ENCODE measurements around the gene LOXHD1. TPM values are rescaled to one million over a fixed set of nuclear protein-coding genes. Genes with fewer than 3 reads are reported as not detected.

LOXHD1 gene
- total RNA-seq, 1 experiment from 2014 or later: not detected

- no peaks in the 10 kb centered on the region for H3K9me3 ChIP-seq
- H3K27me3 ChIP-seq: no peaks in the 10 kb centered on the region
- H3K36me3 ChIP-seq: no peaks in the 10 kb centered on the region
- H3K4me3 ChIP-seq: no peak overlapping the region
- no peak for DNase-seq
Observed at GRCh38 chr18:46464926-46465655, 191.9 kb downstream of the LOXHD1 start.

GRCh38 chr18:46462523-46462922 is 194.5 kb downstream of the LOXHD1 start:
- Histone ChIP-seq H3K4me3 (no peak overlapping the region), H3K9me3 (no peaks in the 10 kb centered on the region), H3K27me3 (no peaks in the 10 kb centered on the region), H3K36me3 (no peaks in the 10 kb centered on the region)
- DNase-seq: no peak

- no peak for DNase-seq
- no peaks in the 10 kb centered on the region for H3K36me3 ChIP-seq
- no peaks in the 10 kb centered on the region for H3K27me3 ChIP-seq
- no peaks in the 10 kb centered on the region for H3K9me3 ChIP-seq
- no peak overlapping the region for H3K4me3 ChIP-seq
Observed at GRCh38 chr18:46461993-46462392, 195.0 kb downstream of the LOXHD1 start.

GRCh38 chr18:46460754-46461153 is 196.3 kb downstream of the LOXHD1 start:
- H3K4me3 ChIP-seq: no peak overlapping the region
- no peaks in the 10 kb centered on the region for H3K27me3 ChIP-seq
- no peaks in the 10 kb centered on the region for H3K9me3 ChIP-seq
- no peaks in the 10 kb centered on the region for H3K36me3 ChIP-seq
- no peak for DNase-seq

GRCh38 chr18:46459789-46460455 is 197.1 kb downstream of the LOXHD1 start:
- DNase-seq: no peak
- Histone ChIP-seq H3K9me3 (no peaks in the 10 kb centered on the region), H3K27me3 (no peaks in the 10 kb centered on the region), H3K36me3 (no peaks in the 10 kb centered on the region), H3K4me3 (no peak overlapping the region)

GRCh38 chr18:46458472-46458871 is 198.5 kb downstream of the LOXHD1 start:
- Histone ChIP-seq H3K4me3 (no peak overlapping the region), H3K36me3 (no peaks in the 10 kb centered on the region), H3K27me3 (no peaks in the 10 kb centered on the region), H3K9me3 (no peaks in the 10 kb centered on the region)
- no peak for DNase-seq

GRCh38 chr18:46456691-46457090 is 200.3 kb downstream of the LOXHD1 start:
- H3K27me3 ChIP-seq: no peaks in the 10 kb centered on the region
- no peak for DNase-seq
- H3K9me3 ChIP-seq: no peaks in the 10 kb centered on the region
- H3K4me3 ChIP-seq: no peak overlapping the region
- no peaks in the 10 kb centered on the region for H3K36me3 ChIP-seq

- no peaks in the 10 kb centered on the region for H3K36me3 ChIP-seq
- H3K27me3 ChIP-seq: no peaks in the 10 kb centered on the region
- peak; percentile 35 for DNase-seq
- no peak overlapping the region for H3K4me3 ChIP-seq
- no peaks in the 10 kb centered on the region for H3K9me3 ChIP-seq
Observed at GRCh38 chr18:46452820-46453219, 204.2 kb downstream of the LOXHD1 start.

GRCh38 chr18:46449499-46449898 is 207.5 kb downstream of the LOXHD1 start:
- no peaks in the 10 kb centered on the region for H3K9me3 ChIP-seq
- H3K27me3 ChIP-seq: 0 out of 2 replicates have a peak, but pooled peaks cover 2% of the 10 kb centered on the region
- H3K36me3 ChIP-seq: no peaks in the 10 kb centered on the region
- DNase-seq: no peak
- no peak overlapping the region for H3K4me3 ChIP-seq

- DNase-seq: no peak
- Histone ChIP-seq H3K4me3 (no peak overlapping the region), H3K36me3 (no peaks in the 10 kb centered on the region), H3K9me3 (no peaks in the 10 kb centered on the region), H3K27me3 (0 out of 2 replicates have a peak, but pooled peaks cover 2% of the 10 kb centered on the region)
Observed at GRCh38 chr18:46449033-46449432, 208.0 kb downstream of the LOXHD1 start.

- Histone ChIP-seq H3K27me3 (0 out of 2 replicates have a peak, but pooled peaks cover 2% of the 10 kb centered on the region), H3K36me3 (no peaks in the 10 kb centered on the region), H3K4me3 (no peak overlapping the region), H3K9me3 (no peaks in the 10 kb centered on the region)
- no peak for DNase-seq
Observed at GRCh38 chr18:46448347-46448746, 208.7 kb downstream of the LOXHD1 start.

- Histone ChIP-seq H3K36me3 (no peaks in the 10 kb centered on the region), H3K9me3 (no peaks in the 10 kb centered on the region), H3K27me3 (0 out of 2 replicates have a peak, but pooled peaks cover 2% of the 10 kb centered on the region), H3K4me3 (no peak overlapping the region)
- DNase-seq: no peak
Observed at GRCh38 chr18:46447792-46448191, 209.2 kb downstream of the LOXHD1 start.

GRCh38 chr18:46447323-46447722 is 209.7 kb downstream of the LOXHD1 start:
- 0 out of 2 replicates have a peak, but pooled peaks cover 2% of the 10 kb centered on the region for H3K27me3 ChIP-seq
- no peak for DNase-seq
- H3K9me3 ChIP-seq: no peaks in the 10 kb centered on the region
- no peak overlapping the region for H3K4me3 ChIP-seq
- H3K36me3 ChIP-seq: no peaks in the 10 kb centered on the region

GRCh38 chr18:46445522-46446313 is 211.3 kb downstream of the LOXHD1 start:
- no peak for DNase-seq
- no peaks in the 10 kb centered on the region for H3K36me3 ChIP-seq
- no peak overlapping the region for H3K4me3 ChIP-seq
- H3K9me3 ChIP-seq: no peaks in the 10 kb centered on the region
- H3K27me3 ChIP-seq: 0 out of 2 replicates have a peak, but pooled peaks cover 2% of the 10 kb centered on the region

- no peak for DNase-seq
- no peaks in the 10 kb centered on the region for H3K27me3 ChIP-seq
- H3K4me3 ChIP-seq: no peak overlapping the region
- H3K9me3 ChIP-seq: no peaks in the 10 kb centered on the region
- H3K36me3 ChIP-seq: no peaks in the 10 kb centered on the region
Observed at GRCh38 chr18:46439037-46439436, 218.0 kb downstream of the LOXHD1 start.

GRCh38 chr18:46437061-46437460 is 220.0 kb downstream of the LOXHD1 start:
- DNase-seq: no peak
- Histone ChIP-seq H3K36me3 (no peaks in the 10 kb centered on the region), H3K4me3 (no peak overlapping the region), H3K27me3 (no peaks in the 10 kb centered on the region), H3K9me3 (no peaks in the 10 kb centered on the region)

- no peak for DNase-seq
- Histone ChIP-seq H3K9me3 (no peaks in the 10 kb centered on the region), H3K27me3 (no peaks in the 10 kb centered on the region), H3K4me3 (no peak overlapping the region), H3K36me3 (no peaks in the 10 kb centered on the region)
Observed at GRCh38 chr18:46436621-46437020, 220.4 kb downstream of the LOXHD1 start.
